Neuronal stem cell (in vitro differentiated cells): ENCODE measurements around the gene SH3BGR.

Experiments used
- DNase-seq: peaks from one replicate; pipeline ENCODE4 v3.0.0-alpha.2; 2013; ENCODE audit warnings: low spot score
- H2AFZ ChIP-seq: one replicate; pipeline ENCODE4 v1.6.1; 2013; ENCODE audit warnings: mild to moderate bottlenecking, low read length, inconsistent platforms
- H2AK5ac ChIP-seq: 2 replicates; pipeline ENCODE4 v1.6.1; 2013; ENCODE audit warnings: low read depth, mild to moderate bottlenecking, inconsistent platforms, low read length, moderate library complexity, mixed read lengths
- H2BK120ac ChIP-seq: 2 replicates; pipeline ENCODE4 v1.6.1; 2013; ENCODE audit warnings: low read depth, mild to moderate bottlenecking, inconsistent platforms, low read length, moderate library complexity, mixed read lengths
- H2BK12ac ChIP-seq: one replicate; pipeline ENCODE4 v1.6.1; 2013; ENCODE audit warnings: low read length, inconsistent platforms
- H2BK15ac ChIP-seq: 2 replicates; pipeline ENCODE4 v1.6.1; 2013; ENCODE audit warnings: mild to moderate bottlenecking, low read length, inconsistent platforms, mixed read lengths
- H2BK5ac ChIP-seq: one replicate; pipeline ENCODE4 v1.6.1; 2013; ENCODE audit warnings: inconsistent platforms, mild to moderate bottlenecking, low read length, moderate library complexity
- H3K14ac ChIP-seq: one replicate; pipeline ENCODE4 v1.6.1; 2013; ENCODE audit warnings: low read length, inconsistent platforms
- H3K18ac ChIP-seq: 2 replicates; pipeline ENCODE4 v1.6.1; 2013; ENCODE audit warnings: low read length, inconsistent platforms
- H3K23ac ChIP-seq: 2 replicates; pipeline ENCODE4 v1.6.1; 2013; ENCODE audit warnings: low read depth, mild to moderate bottlenecking, mixed read lengths, low read length, inconsistent platforms; ENCODE audit not compliant: poor library complexity
- H3K27ac ChIP-seq: replicated peaks from 3 replicates; pipeline ENCODE4 v1.5.1; 2013; ENCODE audit warnings: low read length, inconsistent platforms
- H3K27me3 ChIP-seq, 3 experiments: 2 replicates each; pipeline ENCODE4 v1.6.1; 2013; ENCODE audit warnings: low read length in 3 of 3, mild to moderate bottlenecking in 2 of 3, inconsistent platforms in 1 of 3, low read depth in 1 of 3, mixed read lengths in 1 of 3, moderate library complexity in 1 of 3; ENCODE audit not compliant: control insufficient read depth in 3 of 3, insufficient read depth in 3 of 3
- H3K36me3 ChIP-seq, 2 donors: replicated peaks in 1 of 2; 2 replicates each; pipeline ENCODE4 v1.6.1; 2013; ENCODE audit warnings: low read length in 2 of 2; ENCODE audit not compliant: control insufficient read depth in 2 of 2, insufficient read depth in 2 of 2
- H3K4ac ChIP-seq: 2 replicates; pipeline ENCODE4 v1.6.1; 2013; ENCODE audit warnings: inconsistent platforms, mild to moderate bottlenecking, low read length, moderate library complexity
- H3K4me1 ChIP-seq, 2 donors: 1 replicate in 1 of 2; 2 replicates in 1 of 2; pipeline ENCODE4 v1.6.1; 2013; ENCODE audit warnings: low read length in 2 of 2, low read depth in 1 of 2; ENCODE audit not compliant: control insufficient read depth in 2 of 2, insufficient read depth in 1 of 2
- H3K4me2 ChIP-seq: one replicate; pipeline ENCODE4 v1.6.1; 2013; ENCODE audit warnings: mild to moderate bottlenecking, low read length, inconsistent platforms; ENCODE audit not compliant: insufficient read depth, poor library complexity, severe bottlenecking
- H3K4me3 ChIP-seq, 2 donors: 2 replicates each; pipeline ENCODE4 v1.5.1; 2013; ENCODE audit warnings: low read length in 2 of 2, mild to moderate bottlenecking in 2 of 2, inconsistent platforms in 1 of 2, moderate library complexity in 1 of 2
- H3K79me1 ChIP-seq: one replicate; pipeline ENCODE4 v1.6.1; 2013; ENCODE audit warnings: low read depth, mild to moderate bottlenecking, inconsistent platforms, low read length, moderate library complexity
- H3K9ac ChIP-seq: one replicate; pipeline ENCODE4 v1.6.1; 2013; ENCODE audit warnings: mild to moderate bottlenecking, low read depth, low read length, inconsistent platforms; ENCODE audit not compliant: poor library complexity
- H3K9me3 ChIP-seq, 2 donors: replicated peaks in 1 of 2; 2 replicates each; pipeline versions ENCODE3 to v1.6.1; 2013; ENCODE audit warnings: low read length in 2 of 2, mild to moderate bottlenecking in 2 of 2, inconsistent platforms in 1 of 2, low read depth in 1 of 2, mixed read lengths in 1 of 2, moderate library complexity in 1 of 2; ENCODE audit not compliant: control insufficient read depth in 2 of 2, insufficient read depth in 1 of 2
- H4K8ac ChIP-seq: one replicate; pipeline ENCODE4 v1.6.1; 2013; ENCODE audit warnings: low read depth, mild to moderate bottlenecking, inconsistent platforms, low read length, moderate library complexity
- H4K91ac ChIP-seq: one replicate; pipeline ENCODE4 v1.6.1; 2013; ENCODE audit warnings: low read length, low read depth, mild to moderate bottlenecking, inconsistent platforms; ENCODE audit not compliant: poor library complexity
- WGBS, 2 donors: extraction: QIAGEN DNeasy Blood & Tissue Kit; methylation state at CpG; one replicate each; pipeline ENCODE4 v1.1.7; 2013; ENCODE audit warnings: missing lambda C conversion rate in 2 of 2, mixed read lengths in 1 of 2; ENCODE audit not compliant: insufficient read length in 2 of 2, insufficient replicate concordance in 1 of 2; ENCODE audit errors: extremely low coverage in 2 of 2; 5-methylcytosine and 5-hydroxymethylcytosine counted together

SH3BGR gene

GRCh38 chr21:39519835-39520234, 68.1 kb downstream of the SH3BGR start:
- Histone ChIP-seq H3K4me3 (no peak overlapping the region), H3K23ac (no peak overlapping the region), H3K14ac (no peak overlapping the region), H2BK5ac (no peak overlapping the region), H3K4me2 (no peak overlapping the region), H3K9me3 (no peaks in the 10 kb centered on the region), H3K4me1 (peaks cover 1 to 8% of the 10 kb centered on the region in 2 donors), H2BK120ac (no peak overlapping the region), H2AK5ac (no peak overlapping the region), H2BK15ac (no peak overlapping the region), H4K91ac (no peak overlapping the region), H3K36me3 (no peaks in the 10 kb centered on the region), H4K8ac (no peak overlapping the region), H3K27me3 (no peaks in the 10 kb centered on the region), H3K27ac (no peak overlapping the region), H3K18ac (no peak overlapping the region), H3K79me1 (no peaks in the 10 kb centered on the region), H3K9ac (no peak overlapping the region), H2BK12ac (no peak overlapping the region), H2AFZ (no peak overlapping the region), H3K4ac (no peak overlapping the region)
- no peak for DNase-seq
- no CpG with 5 or more reads among the region's 8 CpGs for WGBS, 2 donors

GRCh38 chr21:39523399-39523798, 71.6 kb downstream of the SH3BGR start:
- no peak overlapping the region for H2BK5ac ChIP-seq
- no peak overlapping the region for H2BK120ac ChIP-seq
- no peak overlapping the region for H4K8ac ChIP-seq
- no peak overlapping the region for H3K4me2 ChIP-seq
- no peaks in the 10 kb centered on the region for H3K9me3 ChIP-seq
- no peak overlapping the region for H2BK12ac ChIP-seq
- no peak overlapping the region for H3K14ac ChIP-seq
- no peak overlapping the region for H4K91ac ChIP-seq
- no peaks in the 10 kb centered on the region for H3K27me3 ChIP-seq
- no peak overlapping the region for H2BK15ac ChIP-seq
- H2AFZ ChIP-seq = no peak overlapping the region
- H3K27ac ChIP-seq = no peak overlapping the region
- H2AK5ac ChIP-seq = no peak overlapping the region
- H3K4ac ChIP-seq = no peak overlapping the region
- no peak overlapping the region for H3K23ac ChIP-seq
- peaks cover 9 to 11% of the 10 kb centered on the region in 2 donors for H3K4me1 ChIP-seq
- no peak overlapping the region for H3K9ac ChIP-seq
- H3K79me1 ChIP-seq = no peaks in the 10 kb centered on the region
- no peak for DNase-seq
- H3K4me3 ChIP-seq = no peak overlapping the region
- H3K18ac ChIP-seq = no peak overlapping the region
- no peaks in the 10 kb centered on the region for H3K36me3 ChIP-seq

- no peaks in the 10 kb centered on the region for H3K9me3 ChIP-seq
- no peak for DNase-seq
- no peaks in the 10 kb centered on the region for H3K27me3 ChIP-seq
- no peak overlapping the region for H2AFZ ChIP-seq
- H3K4ac ChIP-seq = no peak overlapping the region
- no peak overlapping the region for H4K8ac ChIP-seq
- H3K9ac ChIP-seq = no peak overlapping the region
- H4K91ac ChIP-seq = no peak overlapping the region
- H2AK5ac ChIP-seq = no peak overlapping the region
- H3K4me2 ChIP-seq = no peak overlapping the region
- no peaks in the 10 kb centered on the region for H3K79me1 ChIP-seq
- H2BK120ac ChIP-seq = no peak overlapping the region
- no peaks in the 10 kb centered on the region for H3K36me3 ChIP-seq
- peaks cover 8 to 16% of the 10 kb centered on the region in 2 donors for H3K4me1 ChIP-seq
- no peak overlapping the region for H3K23ac ChIP-seq
- H2BK15ac ChIP-seq = no peak overlapping the region
- H3K4me3 ChIP-seq = no peak overlapping the region
- no peak overlapping the region for H3K14ac ChIP-seq
- no peak overlapping the region for H2BK5ac ChIP-seq
- no peak overlapping the region for H3K27ac ChIP-seq
- H2BK12ac ChIP-seq = no peak overlapping the region
- no CpG with 5 or more reads among the region's 1 CpG for WGBS, 2 donors
- no peak overlapping the region for H3K18ac ChIP-seq
Observed at GRCh38 chr21:39523915-39524314, 72.1 kb downstream of the SH3BGR start.

- no peak overlapping the region for H3K4me2 ChIP-seq
- no CpG with 5 or more reads among the region's 3 CpGs for WGBS, 2 donors
- H3K9me3 ChIP-seq = no peaks in the 10 kb centered on the region
- H2AFZ ChIP-seq = no peak overlapping the region
- peak overlapping the region; percentile 25 for H2BK120ac ChIP-seq
- no peaks in the 10 kb centered on the region for H3K27me3 ChIP-seq
- no peak for DNase-seq
- H3K4me1 ChIP-seq = peaks cover 6 to 16% of the 10 kb centered on the region in 2 donors
- peak overlapping the region; percentile 49 for H3K23ac ChIP-seq
- H4K8ac ChIP-seq = no peak overlapping the region
- H2BK12ac ChIP-seq = no peak overlapping the region
- H3K36me3 ChIP-seq = no peaks in the 10 kb centered on the region
- H3K79me1 ChIP-seq = no peaks in the 10 kb centered on the region
- H2AK5ac ChIP-seq = no peak overlapping the region
- H3K4ac ChIP-seq = no peak overlapping the region
- H2BK15ac ChIP-seq = no peak overlapping the region
- H3K9ac ChIP-seq = no peak overlapping the region
- H3K4me3 ChIP-seq = no peak overlapping the region
- peak overlapping the region; percentile 44 for H3K18ac ChIP-seq
- H3K27ac ChIP-seq = no peak overlapping the region
- no peak overlapping the region for H4K91ac ChIP-seq
- peak overlapping the region; percentile 23 for H3K14ac ChIP-seq
- H2BK5ac ChIP-seq = no peak overlapping the region
Observed at GRCh38 chr21:39525129-39525528, 73.4 kb downstream of the SH3BGR start.
